IMR-90 (cell line): ENCODE results near the gene ATP2B1. TPM values are rescaled to one million over a fixed set of nuclear protein-coding genes. Genes with fewer than 3 reads are reported as not detected.
A peak's percentile ranks its signal among the peaks of the same experiment; 100 is the strongest.

Experiments
- ATAC-seq: fragments of 200-7000 bp; cut with Tn5 transposase; 2 replicates; pipeline ENCODE4 v1.9.1; 2020; ENCODE audit warnings: low read depth, mild to moderate bottlenecking, moderate library complexity
- BruUV-seq: library from RNA; stranded (reverse); fragments of 400-500 nt; replicated peaks from 2 replicates; lab custom pipeline; 2021; lab: Mats Ljungman, UMichigan
- CTCF ChIA-PET: fragments of 300-600 bp; formaldehyde crosslinking; extraction: SDS; loops from one replicate; lab custom pipeline; 2021; ENCODE audit warnings: antibody characterized with exemption; lab: Yijun Ruan, JAX
- POLR2A ChIA-PET: fragments of 300-600 bp; sonication (Branson Sonifier 250); formaldehyde crosslinking; loops from one replicate; lab custom pipeline; 2022; ENCODE audit warnings: antibody characterized with exemption; ENCODE audit not compliant: unreplicated experiment; lab: Charles Lee
- DNase-seq: peaks from one replicate; pipeline ENCODE4 v3.0.0; 2013
- H2AFZ ChIP-seq: replicated peaks from 2 replicates; pipeline ENCODE3; 2013; ENCODE audit warnings: low read length, mild to moderate bottlenecking; ENCODE audit not compliant: poor library complexity
- H2AK5ac ChIP-seq: 2 replicates; pipeline ENCODE4 v1.6.1; 2013; ENCODE audit warnings: low read depth, low read length, inconsistent platforms
- H2AK9ac ChIP-seq: replicated peaks from 2 replicates; pipeline ENCODE3; 2013; ENCODE audit warnings: mild to moderate bottlenecking, low read depth, low read length, moderate library complexity; ENCODE audit not compliant: poor library complexity
- H2BK120ac ChIP-seq: 2 replicates; pipeline ENCODE4 v1.6.1; 2013; ENCODE audit warnings: low read depth, low read length, inconsistent platforms
- H2BK15ac ChIP-seq: 3 replicates; pipeline ENCODE4 v1.6.1; 2013; ENCODE audit warnings: low read depth, low read length, inconsistent platforms
- H2BK20ac ChIP-seq: 2 replicates; pipeline ENCODE4 v1.6.1; 2013; ENCODE audit warnings: low read depth, mild to moderate bottlenecking, inconsistent platforms, low read length, moderate library complexity
- H2BK5ac ChIP-seq: 2 replicates; pipeline ENCODE4 v1.6.1; 2013; ENCODE audit warnings: mild to moderate bottlenecking, low read depth, low read length, inconsistent platforms; ENCODE audit not compliant: poor library complexity, severe bottlenecking
- H3K14ac ChIP-seq: replicated peaks from 2 replicates; pipeline ENCODE4 v1.6.1; 2013; ENCODE audit warnings: low read depth, low read length, inconsistent platforms
- H3K18ac ChIP-seq: 2 replicates; pipeline ENCODE4 v1.6.1; 2013; ENCODE audit warnings: low read depth, low read length, control low read depth
- H3K23ac ChIP-seq: 2 replicates; pipeline ENCODE4 v1.6.1; 2013; ENCODE audit warnings: low read depth, low read length, inconsistent platforms
- H3K27ac ChIP-seq: 2 replicates; pipeline ENCODE4 v1.5.1; 2013; ENCODE audit warnings: mild to moderate bottlenecking, control low read depth, low read length; ENCODE audit not compliant: insufficient read depth
- H3K27me3 ChIP-seq: 2 replicates; pipeline ENCODE4 v1.6.1; 2013; ENCODE audit warnings: low read length; ENCODE audit not compliant: control insufficient read depth, insufficient read depth
- H3K36me3 ChIP-seq: 2 replicates; pipeline ENCODE4 v1.6.1; 2013; ENCODE audit warnings: low read length, mixed read lengths; ENCODE audit not compliant: control insufficient read depth, insufficient read depth
- H3K4ac ChIP-seq: 2 replicates; pipeline ENCODE4 v1.6.1; 2013; ENCODE audit warnings: low read depth, low read length, inconsistent platforms
- H3K4me1 ChIP-seq: 2 replicates; pipeline ENCODE4 v1.6.1; 2013; ENCODE audit warnings: low read length, mixed read lengths; ENCODE audit not compliant: control insufficient read depth, insufficient read depth
- H3K4me2 ChIP-seq: 2 replicates; pipeline ENCODE4 v1.6.1; 2013; ENCODE audit warnings: low read depth, mild to moderate bottlenecking, control low read depth, low read length, moderate library complexity
- H3K4me3 ChIP-seq: 2 replicates; pipeline ENCODE4 v1.5.1; 2013; ENCODE audit warnings: low read depth, mild to moderate bottlenecking, control low read depth, low read length, moderate library complexity; ENCODE audit not compliant: insufficient read depth
- H3K56ac ChIP-seq: 2 replicates; pipeline ENCODE4 v1.6.1; 2013; ENCODE audit warnings: low read length, inconsistent platforms; ENCODE audit not compliant: insufficient read depth; ENCODE audit errors: extremely low read depth
- H3K79me1 ChIP-seq, 2 experiments: 2 replicates each; pipeline ENCODE4 v1.6.1; 2013; ENCODE audit warnings: low read length in 2 of 2, inconsistent platforms in 1 of 2, low read depth in 1 of 2
- H3K9ac ChIP-seq: 2 replicates; pipeline ENCODE4 v1.6.1; 2013; ENCODE audit warnings: low read depth, low read length, control low read depth
- H3K9me1 ChIP-seq: 2 replicates; pipeline ENCODE4 v1.6.1; 2013; ENCODE audit warnings: low read length, inconsistent platforms; ENCODE audit not compliant: insufficient read depth
- H3K9me3 ChIP-seq: 2 replicates; pipeline ENCODE4 v1.6.1; 2013; ENCODE audit warnings: low read length; ENCODE audit not compliant: control insufficient read depth, insufficient read depth
- H4K20me1 ChIP-seq: 2 replicates; pipeline ENCODE4 v1.6.1; 2013; ENCODE audit warnings: low read length, inconsistent platforms; ENCODE audit not compliant: insufficient read depth
- H4K5ac ChIP-seq: 2 replicates; pipeline ENCODE4 v1.6.1; 2013; ENCODE audit warnings: mild to moderate bottlenecking, low read depth, low read length, control low read depth
- H4K8ac ChIP-seq, 2 experiments: 2 replicates each; pipeline ENCODE4 v1.6.1; 2013; ENCODE audit warnings: low read depth in 2 of 2, low read length in 2 of 2, control low read depth in 1 of 2, inconsistent platforms in 1 of 2
- H4K91ac ChIP-seq: 2 replicates; pipeline ENCODE4 v1.6.1; 2013; ENCODE audit warnings: low read depth, low read length, inconsistent platforms; ENCODE audit not compliant: insufficient read depth
- BHLHE40 ChIP-seq: fragments of 150-350 bp; IDR thresholded peaks from 2 replicates; pipeline ENCODE4 v1.6.1; 2016; ENCODE audit warnings: mild to moderate bottlenecking, low read depth, low read length
- CEBPB ChIP-seq: IDR thresholded peaks from 2 replicates; pipeline ENCODE4 v1.6.1; 2012; ENCODE audit warnings: low read depth, low read length, improper control_type of control experiment
- FOS ChIP-seq: fragments of 150-350 bp; IDR thresholded peaks from 2 replicates; pipeline ENCODE4 v1.6.1; 2016; ENCODE audit warnings: low read depth, low read length
- MAFK ChIP-seq: IDR thresholded peaks from 2 replicates; pipeline ENCODE4 v1.6.1; 2012; ENCODE audit warnings: low read depth, low read length, improper control_type of control experiment
- MXI1 ChIP-seq: IDR thresholded peaks from 2 replicates; pipeline ENCODE4 v1.6.1; 2012; ENCODE audit warnings: low read depth, mild to moderate bottlenecking, low read length, moderate library complexity, borderline replicate concordance
- NFE2L2 ChIP-seq: fragments of 150-350 bp; IDR thresholded peaks from 2 replicates; pipeline ENCODE4 v1.6.1; 2016; ENCODE audit warnings: low read depth, mild to moderate bottlenecking, low read length
- SMC3 ChIP-seq: fragments of 150-350 bp; IDR thresholded peaks from 2 replicates; pipeline ENCODE4 v1.6.1; 2016; ENCODE audit warnings: low read depth, mild to moderate bottlenecking, antibody characterized with exemption, low read length, moderate library complexity
- WGBS, 2 experiments: methylation state at CpG; one replicate each; pipeline versions ENCODE4 v1.1.5 to v1.1.7; 2013; ENCODE audit warnings: missing lambda C conversion rate in 2 of 2; ENCODE audit not compliant: insufficient read length in 1 of 2; ENCODE audit errors: extremely low coverage in 2 of 2; 5-methylcytosine and 5-hydroxymethylcytosine counted together
- dilution Hi-C: fragments of 300-500 bp; cut with HindIII; formaldehyde crosslinking; loops from one replicate; pipeline ENCODE4 v1.14.3; 2018; ENCODE audit warnings: low sequenced_read_pairs; ENCODE audit not compliant: unreplicated experiment
- in situ Hi-C: fragments of 300-500 bp; cut with MboI; formaldehyde crosslinking; loops from 3 replicates; pipeline ENCODE4 v1.14.3; 2019; ENCODE audit warnings: low sequenced_read_pairs, inconsistent platforms, mixed read lengths
- intact Hi-C: fragments of 100-400 bp; cut with micrococcal nuclease; formaldehyde crosslinking; loops from 2 replicates; pipeline ENCODE4 v1.10.0; 2022
- polyA plus RNA-seq, 3 experiments: library from polyadenylated mRNA; depleted of rRNA; stranded (reverse); fragments of >200 nt; gene quantifications; 2 replicates each; pipeline ENCODE4 v1.2.3, GENCODE V29; 2012; ENCODE audit warnings: low replicate concordance in 1 of 3
- total RNA-seq: library from RNA; depleted of rRNA; stranded (reverse); fragments of >200 nt; gene quantifications from 2 replicates; pipeline ENCODE4 v1.2.3, GENCODE V29; 2012

ATP2B1 gene
- total and polyA plus RNA-seq, 2 of the 4 experiments (the other 2 are of a cell fraction) = 9.9 to 32.6 TPM

DNA sequence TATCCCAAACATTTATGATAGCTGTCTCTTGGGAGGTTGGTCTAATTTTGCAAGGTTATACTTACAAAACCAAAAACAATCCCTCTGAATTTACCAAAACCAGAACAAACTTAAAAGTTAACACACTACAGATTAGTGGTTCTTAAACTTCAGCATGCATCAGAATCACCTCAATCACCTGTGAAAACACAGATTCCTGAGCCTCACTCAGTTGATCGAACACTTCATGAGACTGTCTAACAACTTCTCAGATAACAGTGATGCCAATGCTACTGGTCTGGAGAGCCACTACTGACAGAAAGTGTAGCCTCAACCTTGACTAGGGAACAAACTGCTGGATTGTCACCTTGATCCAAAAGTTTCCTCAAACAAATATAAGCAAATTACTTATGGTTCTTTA lies 44.2 kb downstream of the ATP2B1 start:
- no peak overlapping the region for H3K27ac ChIP-seq
- WGBS, 2 experiments = no CpG with 5 or more reads among the region's 1 CpG

More for the DNA sequence above, 44.2 kb downstream of the ATP2B1 start:
- Histone ChIP-seq H2AK9ac (no peak overlapping the region), H3K4me1 (peaks cover 6% of the 10 kb centered on the region), H4K8ac (peak overlapping the region in 1 of 2 experiments; percentile 36; a peak in 2 of 4 replicates), H4K20me1 (peaks cover 38% of the 10 kb centered on the region), H3K79me1 (peaks cover 34 to 68% of the 10 kb centered on the region in 2 experiments), H4K5ac (no peak overlapping the region), H2BK5ac (no peak overlapping the region), H3K23ac (peak overlapping the region; percentile 86; the same call in 1 of the 2 replicates), H3K9ac (no peak overlapping the region), H4K91ac (no peak overlapping the region), H3K56ac (no peak overlapping the region), H3K14ac (no peak overlapping the region; the same call in 1 of the 2 replicates), H3K4me2 (no peak overlapping the region; the same call in 1 of the 2 replicates), H3K9me1 (peaks cover 12% of the 10 kb centered on the region), H3K18ac (no peak overlapping the region), H2AK5ac (0 out of 2 replicates have a peak overlapping the region, but pooled peaks have one; percentile 24), H3K27me3 (no peaks in the 10 kb centered on the region), H2BK15ac (no peak overlapping the region), H2AFZ (no peak overlapping the region), H3K4ac (no peak overlapping the region), H2BK120ac (no peak overlapping the region), H3K36me3 (no peaks in the 10 kb centered on the region), H2BK20ac (no peak overlapping the region), H3K4me3 (no peak overlapping the region), H3K9me3 (no peaks in the 10 kb centered on the region)
- ChIA-PET CTCF (no interaction called here), POLR2A (no interaction called here)
- in situ Hi-C loops = no loop called here
- dilution Hi-C loops = no loop called here
- no peak for TF ChIP-seq SMC3
- TF ChIP-seq BHLHE40 = no peak
- no peak for TF ChIP-seq MXI1
- no peak for TF ChIP-seq MAFK
- TF ChIP-seq FOS = no peak
- no peak for TF ChIP-seq CEBPB
- TF ChIP-seq NFE2L2 = no peak
- DNase-seq (no peak), ATAC-seq (no peak)
- intact Hi-C loops = no loop called here
- no TSS peak for BruUV-seq
